Left colon (tissue), 2 donors: ENCODE measurements around the gene ERLEC1. TPM values are rescaled to one million over a fixed set of nuclear protein-coding genes. Genes with fewer than 3 reads are reported as not detected.
"Not testable (repeated sequence)": the region's sequence is repeated elsewhere in the genome, so short reads cannot be mapped to it uniquely, and the experiment has no call there.

Experiments used
- ATAC-seq: fragments of 200-7000 bp; cut with Tn5 transposase; one replicate; pipeline ENCODE4 v1.9.1; 2020; ENCODE audit warnings: mild to moderate bottlenecking, moderate library complexity
- DNase-seq, 2 donors: peaks; one replicate each; pipeline ENCODE4 v3.0.0-alpha.2; 2020
- intact Hi-C, 2 donors: fragments of 100-400 bp; cut with DNase I in 1 of 2; cut with micrococcal nuclease in 1 of 2; formaldehyde crosslinking; loops; one replicate each; pipeline versions ENCODE4 v1.11.2 to v1.14.0; 2022; cut with DNase I, micrococcal nuclease
- total RNA-seq, 2 donors: library from RNA; stranded (reverse); fragmentation: NEBNext Ultra II Directional; extraction: Animal tissue kit (Norgen Biotek cat#: 25700); gene quantifications; one replicate each; pipeline ENCODE4 v1.2.1, GENCODE V29; 2021
- donor health status: DM: no; HTN: no; CAD: no.
- donor health status: DM: yes; HTN: yes; CAD: no.

The ERLEC1 gene
- total RNA-seq, 2 donors from 2014 or later, result 38.3 to 43.2 TPM

DNA sequence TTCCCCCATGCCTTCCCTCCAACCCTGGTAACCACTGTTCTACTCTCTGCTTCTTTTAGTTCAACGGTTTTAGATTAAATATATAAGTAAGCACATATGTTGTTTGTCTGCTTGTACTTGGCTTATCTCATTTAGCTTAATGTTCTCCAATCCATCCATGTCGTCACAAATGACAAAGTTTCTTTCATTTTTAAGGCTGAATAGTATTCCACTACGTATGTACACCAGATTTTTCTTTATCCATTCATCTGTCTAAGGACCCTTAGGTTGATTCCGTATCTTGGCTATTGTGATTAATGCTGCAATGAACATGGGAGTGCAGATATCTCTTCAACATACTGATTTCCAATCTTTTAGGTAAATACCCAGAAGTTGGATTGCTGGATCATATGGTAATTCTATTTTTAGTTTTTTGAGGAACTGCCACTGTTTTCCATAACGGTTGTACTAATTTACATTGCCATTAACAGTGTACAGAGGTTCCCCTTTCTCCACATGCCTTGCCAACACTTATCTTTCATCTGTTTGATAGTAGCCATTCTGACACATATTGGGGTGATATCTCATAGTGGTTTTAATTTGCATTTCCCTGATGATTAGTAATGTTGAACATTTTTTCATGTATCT is 8.2 kb upstream of the ERLEC1 start:
- ATAC-seq (no peak), DNase-seq (no peak)
- intact Hi-C loops, result no loop called here

DNA sequence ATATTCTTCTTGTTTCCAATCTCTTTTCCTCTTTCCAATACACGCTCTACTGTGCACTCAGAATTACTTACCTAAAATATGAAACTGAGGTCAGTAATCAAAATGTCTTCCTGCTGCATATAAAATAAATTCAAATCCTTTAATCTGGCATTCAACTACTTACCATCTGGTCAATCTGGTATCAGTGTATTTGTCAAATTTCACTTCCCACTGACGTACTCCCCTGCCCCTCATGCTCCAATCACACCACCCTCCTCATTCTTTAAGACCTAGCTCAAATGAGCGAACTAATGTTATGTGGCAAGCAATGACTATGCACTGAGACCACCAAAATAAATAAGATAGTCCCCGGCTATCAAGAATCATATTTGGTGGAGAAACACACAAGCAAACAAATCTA is 6.8 kb upstream of the ERLEC1 start:
- no peak for DNase-seq
- ATAC-seq, result no peak
- intact Hi-C loops, result no loop called here

GRCh38 chr2:53782676-53783075 is 4.2 kb upstream of the ERLEC1 start:
- ATAC-seq, result no peak

DNA sequence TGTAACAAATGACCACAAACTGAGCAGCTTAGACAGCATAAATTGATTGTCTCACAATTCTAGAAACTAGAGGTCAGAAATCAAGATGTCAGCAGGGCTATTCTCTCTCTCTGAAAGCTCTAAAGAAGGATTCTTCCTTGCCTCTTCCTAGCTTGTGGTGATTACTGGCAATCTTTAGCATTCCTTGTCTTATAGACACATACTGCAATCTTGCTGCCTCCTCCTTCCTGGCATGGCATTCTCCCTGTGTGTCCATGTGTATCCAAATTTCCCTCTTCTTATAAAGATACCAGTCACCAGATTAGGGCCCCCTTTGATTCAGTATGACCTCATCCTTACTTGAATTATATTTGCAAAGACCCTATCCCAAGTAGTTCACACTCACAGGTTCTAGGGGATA is 2.4 kb upstream of the ERLEC1 start:
- no peak for DNase-seq
- no peak for ATAC-seq
- intact Hi-C loops, result no loop called here

More at GRCh38 chr2:53782676-53783075, 4.2 kb upstream of the ERLEC1 start:
- intact Hi-C loops, result no loop called here
- no peak for DNase-seq

DNA sequence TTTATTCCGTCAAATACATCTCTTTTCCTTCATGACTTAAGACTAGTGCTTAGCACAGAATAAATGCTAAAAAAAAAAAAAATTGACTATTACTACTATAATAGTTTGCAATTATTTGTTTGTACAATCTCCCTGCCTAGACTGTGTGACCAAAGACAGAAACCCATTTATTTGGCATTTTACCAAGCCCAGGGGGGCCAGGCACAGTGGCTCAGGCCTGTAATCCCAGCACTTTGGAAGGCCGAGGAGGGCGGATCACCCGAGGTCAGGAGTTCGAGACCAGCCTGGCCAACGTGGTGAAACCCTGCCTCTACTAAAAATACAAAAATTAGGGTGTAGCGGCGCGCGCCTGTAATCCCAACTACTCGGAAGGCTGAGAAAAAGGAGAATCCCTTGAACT is 1.5 kb upstream of the ERLEC1 start:
- intact Hi-C loops, result no loop called here
- ATAC-seq, result no peak
- DNase-seq, result no peak

GRCh38 chr2:53786352-53786704 is 516 bp upstream of the ERLEC1 start:
- DNase-seq (peak in 1 of 2 donors; percentile 35), ATAC-seq (peak; percentile 25)
- intact Hi-C loops, result no loop called here

DNA sequence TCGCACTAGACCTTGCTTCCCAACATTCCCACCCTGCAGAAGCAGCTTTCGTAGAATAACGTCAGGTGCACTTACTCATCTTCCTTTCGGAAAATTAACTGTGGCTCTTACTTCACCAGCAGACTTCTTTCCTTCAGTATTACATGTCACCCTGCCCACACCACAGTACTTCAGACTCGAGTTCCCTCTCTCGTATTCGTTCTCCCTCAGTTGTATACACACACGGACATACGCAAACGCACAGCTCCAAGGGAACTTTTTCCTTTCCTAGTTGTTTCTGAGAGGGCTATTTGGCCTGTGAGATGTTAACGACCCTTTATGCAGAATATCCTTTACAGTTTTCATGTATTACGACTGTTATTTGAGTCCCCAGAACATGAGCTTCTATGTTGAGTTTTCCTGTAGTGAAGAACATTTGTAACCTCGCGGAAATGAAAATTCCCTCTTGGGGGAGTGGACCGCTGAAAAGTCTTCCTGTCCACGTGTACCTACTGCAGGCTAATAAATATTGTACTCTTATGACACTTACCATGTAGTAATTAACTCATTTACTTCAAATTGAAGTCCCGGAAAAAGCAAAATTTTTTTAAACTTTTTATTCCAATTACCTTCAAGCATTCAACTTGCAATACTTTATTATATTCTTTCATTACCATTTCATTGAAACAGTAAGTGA is 908 bp downstream of the ERLEC1 start:
- ATAC-seq, result peak; percentile 34

GRCh38 chr2:53793261-53793660 is 6.4 kb downstream of the ERLEC1 start:
- ATAC-seq, result no peak
- intact Hi-C loops, result no loop called here

More for the DNA sequence above, 908 bp downstream of the ERLEC1 start:
- intact Hi-C loops, result no loop called here
- DNase-seq, result no peak

GRCh38 chr2:53793821-53794220 is 7.0 kb downstream of the ERLEC1 start:
- intact Hi-C loops, result no loop called here
- no peak for ATAC-seq

More at GRCh38 chr2:53793261-53793660, 6.4 kb downstream of the ERLEC1 start:
- DNase-seq, result no peak

DNA sequence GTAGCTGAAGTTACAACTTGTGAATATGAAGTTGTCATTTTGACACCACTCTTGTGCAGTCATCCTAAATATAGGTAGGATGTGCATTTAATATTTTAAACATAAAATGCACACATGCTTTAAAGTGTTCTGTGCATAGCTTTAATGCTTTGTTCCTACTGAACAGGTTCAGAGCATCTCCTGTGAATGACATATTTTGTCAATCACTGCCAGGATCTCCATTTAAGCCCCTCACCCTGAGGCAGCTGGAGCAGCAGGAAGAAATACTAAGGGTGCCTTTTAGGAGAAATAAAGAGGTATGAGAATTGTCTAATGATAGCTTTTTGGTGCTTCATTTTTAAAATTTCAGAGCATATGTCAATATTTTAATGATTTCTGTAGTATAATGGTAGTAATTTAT is 14.7 kb downstream of the ERLEC1 start:
- ATAC-seq (no peak), DNase-seq (no peak)
- intact Hi-C loops, result no loop called here

More at GRCh38 chr2:53793821-53794220, 7.0 kb downstream of the ERLEC1 start:
- DNase-seq, result no peak

GRCh38 chr2:53802617-53803151 is 15.8 kb downstream of the ERLEC1 start:
- DNase-seq, result no peak
- peak; percentile 40 for ATAC-seq
- intact Hi-C loops, result no loop called here

DNA sequence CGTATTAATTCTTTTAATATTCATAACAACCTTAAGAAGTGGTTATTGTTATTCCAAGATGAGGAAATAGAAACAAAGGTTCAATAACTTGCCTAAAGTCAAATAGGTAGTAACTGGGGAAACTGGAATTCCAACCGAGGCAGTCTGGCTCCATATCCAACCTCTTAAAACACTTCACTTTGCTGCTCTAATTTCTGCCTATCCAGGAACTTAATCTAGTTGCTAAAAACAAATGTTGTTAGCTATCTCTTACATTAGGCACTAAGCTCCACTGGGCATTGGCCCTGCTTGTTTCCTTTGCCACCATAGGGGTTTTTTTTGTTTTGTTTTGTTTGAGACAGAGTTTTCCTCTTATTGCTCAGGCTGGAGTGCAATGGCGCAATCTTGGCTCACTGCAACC is 24.8 kb downstream of the ERLEC1 start:
- intact Hi-C loops, result loop anchor here in 1 of 2 donors (10.0 kb wide), 1 partner anchor 73 kb away; no protein-coding TSS in a partner anchor
- DNase-seq (no peak), ATAC-seq (no peak)

GRCh38 chr2:53813151-53813550 is 26.3 kb downstream of the ERLEC1 start:
- ATAC-seq (peak; percentile 97), DNase-seq (no peak)
- intact Hi-C loops, result loop anchor here in 1 of 2 donors (10.0 kb wide), 1 partner anchor 72 kb away; no protein-coding TSS in a partner anchor

- DNase-seq, result no peak
- ATAC-seq, result no peak
These were observed 32.1 kb downstream of the ERLEC1 start for GRCh38 chr2:53818854-53819435.

DNA sequence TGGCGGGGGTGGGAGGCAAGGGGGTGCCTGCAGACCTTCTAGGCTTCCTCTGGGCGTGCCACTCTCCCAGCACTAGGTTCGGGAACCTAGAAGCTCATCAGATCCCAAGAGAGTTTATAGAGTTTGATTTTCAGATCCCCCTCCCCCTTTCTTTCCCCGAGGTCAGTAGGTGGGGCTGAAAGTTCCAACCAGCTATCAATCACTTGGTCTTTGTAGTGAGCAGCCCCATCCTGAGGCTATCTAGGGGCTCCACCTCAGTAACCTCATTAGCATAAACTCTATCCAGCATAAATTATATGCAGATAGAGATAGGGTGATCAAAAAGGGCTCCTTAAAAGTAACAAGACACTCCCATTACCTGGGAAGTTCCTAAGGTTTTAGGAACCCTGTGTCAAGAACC is 32.8 kb downstream of the ERLEC1 start:
- ATAC-seq (peak; percentile 52), DNase-seq (no peak)
- intact Hi-C loops, result loop anchor here in 1 of 2 donors (10.0 kb wide), 1 partner anchor 65 kb away; no protein-coding TSS in a partner anchor

More at GRCh38 chr2:53818854-53819435, 32.1 kb downstream of the ERLEC1 start:
- intact Hi-C loops, result loop anchor here in 1 of 2 donors (10.0 kb wide), 1 partner anchor 66 kb away; no protein-coding TSS in a partner anchor

DNA sequence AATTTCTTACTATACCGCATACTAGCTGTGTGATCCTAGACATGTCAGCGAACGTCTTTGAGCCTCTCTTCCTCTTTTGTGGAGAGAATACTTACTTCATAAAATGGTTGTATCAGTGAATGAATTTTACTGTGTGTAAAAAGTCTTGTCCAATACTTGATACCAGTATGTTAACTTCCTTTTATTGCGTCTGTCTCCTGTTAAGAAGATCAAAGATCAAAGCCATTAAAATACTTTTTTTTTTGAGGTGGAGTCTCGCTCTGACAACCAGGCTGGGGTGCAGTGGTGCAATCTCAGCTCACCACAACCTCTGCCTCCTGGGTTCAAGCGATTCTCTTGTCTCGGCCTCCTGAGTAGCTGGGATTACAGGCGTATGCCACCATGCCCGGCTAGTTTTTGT is 33.2 kb downstream of the ERLEC1 start:
- DNase-seq, result no peak
- intact Hi-C loops, result no loop called here
- peak; percentile 90 for ATAC-seq

DNA sequence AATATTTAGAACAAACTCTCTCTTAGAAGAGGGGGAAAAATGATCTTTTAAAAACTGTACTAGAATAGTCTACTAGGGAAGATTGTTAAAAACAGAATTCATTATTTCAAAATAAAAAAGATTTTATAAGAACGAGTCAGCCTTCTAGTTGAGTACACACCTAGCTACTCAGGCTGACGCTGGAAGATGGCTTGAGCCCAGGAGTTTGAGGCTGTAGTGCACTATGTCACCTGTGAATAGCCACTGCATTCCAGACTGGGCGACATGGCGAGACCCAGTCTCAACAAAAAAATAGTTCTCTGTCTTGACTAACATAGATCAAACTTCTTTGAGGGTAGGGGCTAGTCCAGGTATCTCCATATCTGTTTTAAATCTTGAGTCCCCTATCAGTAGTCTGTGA is 33.9 kb downstream of the ERLEC1 start:
- no peak for ATAC-seq
- intact Hi-C loops, result no loop called here
- DNase-seq, result no peak

GRCh38 chr2:53821810-53822209 is 35.0 kb downstream of the ERLEC1 start:
- no peak for DNase-seq
- intact Hi-C loops, result no loop called here

DNA sequence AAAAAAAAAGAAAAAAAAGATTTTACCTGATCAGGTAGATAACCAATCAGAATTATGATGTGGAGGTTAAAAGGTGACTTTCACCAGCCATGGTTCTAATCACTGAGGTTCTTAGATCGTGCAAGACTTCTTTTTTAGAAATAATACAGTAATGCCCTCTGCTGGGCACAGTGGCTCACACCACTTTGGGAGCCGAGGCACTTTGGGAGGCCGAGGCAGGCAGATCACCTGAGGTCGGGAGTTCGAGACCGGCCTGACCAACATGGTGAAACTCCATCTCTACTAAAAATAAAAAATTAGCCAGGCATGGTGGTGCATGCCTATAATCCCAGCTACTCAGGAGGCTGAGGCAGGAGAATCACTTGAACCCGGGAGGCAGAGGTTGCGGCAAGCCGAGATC is 36.8 kb downstream of the ERLEC1 start:
- ATAC-seq (peak; percentile 37), DNase-seq (peak in 1 of 2 donors; percentile 21)
- intact Hi-C loops, result not testable (repeated sequence)

More at GRCh38 chr2:53821810-53822209, 35.0 kb downstream of the ERLEC1 start:
- no peak for ATAC-seq

- no peak for DNase-seq
- intact Hi-C loops, result no loop called here
- no peak for ATAC-seq
These were observed 39.2 kb downstream of the ERLEC1 start for GRCh38 chr2:53826030-53826410.
